Kidney epithelial cell (primary cell): Measurements from ENCODE around the gene SCAANT1. TPM values are rescaled to one million over a fixed set of nuclear protein-coding genes. Genes with fewer than 3 reads are reported as not detected.

ENCODE experiments used
- DNase-seq: peaks from one replicate; pipeline ENCODE4 v3.0.0-alpha.2; 2010; ENCODE audit warnings: low read depth
- H3K27me3 ChIP-seq: 2 replicates; pipeline ENCODE4 v1.6.0; 2011; ENCODE audit warnings: low read length; ENCODE audit not compliant: control insufficient read depth, insufficient read depth
- H3K36me3 ChIP-seq: 2 replicates; pipeline ENCODE4 v1.5.1; 2011; ENCODE audit warnings: low read length; ENCODE audit not compliant: control insufficient read depth, insufficient read depth
- H3K4me3 ChIP-seq: 2 replicates; pipeline ENCODE4 v1.5.1; 2011; ENCODE audit warnings: low read depth, mild to moderate bottlenecking, control low read depth, low read length
- total RNA-seq: library from RNA; depleted of rRNA; stranded (reverse); fragments of >200 nt; gene quantifications from 2 replicates; pipeline ENCODE4 v1.2.3, GENCODE V29; 2015
- TF ChIP-seq, protein P1 (sequence below): IDR thresholded peaks from 2 replicates; pipeline ENCODE4 v1.5.1; 2011; ENCODE audit warnings: mild to moderate bottlenecking, moderate library complexity, low read length, control low read depth, inconsistent platforms; ENCODE audit not compliant: insufficient read depth, poor library complexity, severe bottlenecking

Gene SCAANT1
- total RNA-seq, 1 donor from 2014 or later, result not detected

DNA sequence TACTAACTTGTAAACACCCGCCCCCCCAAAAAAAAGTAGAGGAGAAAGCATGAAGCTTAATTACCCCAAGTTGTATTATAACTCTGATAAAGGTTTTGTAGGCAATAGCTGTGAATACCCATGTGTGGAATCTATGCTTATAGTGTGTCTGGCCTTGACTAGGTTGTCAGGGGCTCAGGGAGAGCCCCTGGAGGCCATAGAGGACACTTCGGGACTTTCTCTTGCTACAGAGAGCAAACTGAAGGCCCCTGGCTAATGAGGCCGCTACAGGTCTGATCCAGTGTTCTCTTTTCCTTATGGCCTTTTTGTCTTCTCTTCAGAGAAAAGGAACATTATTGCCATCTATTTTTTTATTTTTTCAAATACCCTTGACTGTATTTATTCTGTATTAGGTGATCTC, 19.1 kb upstream of the SCAANT1 start:
- Histone ChIP-seq H3K36me3 (no peaks in the 10 kb centered on the region), H3K4me3 (no peak overlapping the region), H3K27me3 (no peaks in the 10 kb centered on the region)
- TF ChIP-seq, protein P1, sequence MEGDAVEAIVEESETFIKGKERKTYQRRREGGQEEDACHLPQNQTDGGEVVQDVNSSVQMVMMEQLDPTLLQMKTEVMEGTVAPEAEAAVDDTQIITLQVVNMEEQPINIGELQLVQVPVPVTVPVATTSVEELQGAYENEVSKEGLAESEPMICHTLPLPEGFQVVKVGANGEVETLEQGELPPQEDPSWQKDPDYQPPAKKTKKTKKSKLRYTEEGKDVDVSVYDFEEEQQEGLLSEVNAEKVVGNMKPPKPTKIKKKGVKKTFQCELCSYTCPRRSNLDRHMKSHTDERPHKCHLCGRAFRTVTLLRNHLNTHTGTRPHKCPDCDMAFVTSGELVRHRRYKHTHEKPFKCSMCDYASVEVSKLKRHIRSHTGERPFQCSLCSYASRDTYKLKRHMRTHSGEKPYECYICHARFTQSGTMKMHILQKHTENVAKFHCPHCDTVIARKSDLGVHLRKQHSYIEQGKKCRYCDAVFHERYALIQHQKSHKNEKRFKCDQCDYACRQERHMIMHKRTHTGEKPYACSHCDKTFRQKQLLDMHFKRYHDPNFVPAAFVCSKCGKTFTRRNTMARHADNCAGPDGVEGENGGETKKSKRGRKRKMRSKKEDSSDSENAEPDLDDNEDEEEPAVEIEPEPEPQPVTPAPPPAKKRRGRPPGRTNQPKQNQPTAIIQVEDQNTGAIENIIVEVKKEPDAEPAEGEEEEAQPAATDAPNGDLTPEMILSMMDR, result no peak
- no peak for DNase-seq

DNA sequence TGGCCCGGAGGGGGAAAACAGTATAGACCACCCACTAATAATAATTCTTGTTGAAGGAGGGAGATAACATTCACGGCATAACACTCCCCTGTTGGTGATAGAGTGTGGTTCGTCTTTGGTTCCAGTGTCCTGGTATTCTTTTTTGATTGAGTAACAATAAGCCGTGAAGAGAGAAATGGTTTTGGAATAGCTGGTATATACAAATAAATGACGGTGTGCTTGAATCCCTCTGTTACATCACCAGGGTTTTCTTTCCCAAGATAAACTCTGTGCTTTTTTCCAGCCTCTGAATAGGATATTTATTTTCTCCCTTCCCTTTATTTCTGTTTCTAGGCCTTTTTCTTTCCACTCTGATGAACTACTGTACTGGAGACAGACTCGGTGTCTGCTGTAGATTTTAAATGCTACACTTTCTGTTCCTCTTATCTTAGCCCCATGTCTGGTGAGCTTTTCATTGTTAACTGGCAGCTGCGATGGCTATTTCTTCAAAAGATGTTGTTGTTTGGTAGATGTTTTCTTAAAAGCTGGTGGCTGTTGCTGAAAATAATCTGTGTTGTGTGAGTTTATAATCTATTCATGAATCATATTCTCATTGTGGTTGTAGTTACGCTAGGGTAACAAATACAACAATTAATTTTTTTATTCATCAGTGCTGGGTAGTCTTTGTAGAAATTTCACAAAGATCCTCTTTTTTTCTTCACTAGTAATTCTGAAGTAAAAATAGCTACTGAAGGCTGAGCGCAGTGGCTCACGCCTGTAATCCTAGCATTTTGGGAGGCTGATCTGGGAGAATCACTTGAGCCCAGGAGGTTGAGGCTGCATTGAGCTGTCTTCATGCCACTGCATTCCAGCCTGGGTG, 15.5 kb upstream of the SCAANT1 start:
- Histone ChIP-seq H3K36me3 (no peaks in the 10 kb centered on the region), H3K4me3 (no peak overlapping the region), H3K27me3 (no peaks in the 10 kb centered on the region)
- DNase-seq, result no peak
- TF ChIP-seq, protein P1, result no peak

DNA sequence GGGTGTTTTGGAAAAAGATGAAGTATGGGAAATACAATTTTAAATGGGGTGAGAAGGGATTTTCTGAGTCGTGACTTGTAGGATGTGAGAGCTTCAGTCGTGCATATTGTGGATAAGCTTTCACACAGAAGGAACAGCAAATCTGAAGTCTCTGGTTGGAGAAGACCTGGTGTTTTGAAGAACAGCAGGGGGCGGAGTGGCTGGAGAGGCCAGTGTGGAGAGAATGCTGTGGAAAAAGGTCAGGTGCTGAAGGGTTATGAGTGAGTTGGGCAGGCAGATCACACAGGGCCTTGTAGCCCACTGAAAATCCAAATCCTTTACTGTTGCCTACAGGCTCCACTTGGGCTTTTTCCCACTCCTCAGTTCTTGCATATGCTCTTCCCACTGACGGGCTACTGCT, 14.1 kb upstream of the SCAANT1 start:
- DNase-seq, result no peak
- TF ChIP-seq, protein P1, result no peak
- Histone ChIP-seq H3K36me3 (no peaks in the 10 kb centered on the region), H3K27me3 (no peaks in the 10 kb centered on the region), H3K4me3 (no peak overlapping the region)

GRCh38 chr3:63922491-63923199, 10.5 kb upstream of the SCAANT1 start:
- Histone ChIP-seq H3K36me3 (peaks cover 1% of the 10 kb centered on the region), H3K27me3 (no peaks in the 10 kb centered on the region), H3K4me3 (no peak overlapping the region)
- no peak for DNase-seq
- TF ChIP-seq, protein P1, result no peak

- TF ChIP-seq, protein P1, result no peak
- no peak overlapping the region for H3K4me3 ChIP-seq
- no peak for DNase-seq
- H3K27me3 ChIP-seq, result no peaks in the 10 kb centered on the region
- peaks cover 1% of the 10 kb centered on the region for H3K36me3 ChIP-seq
Observed at GRCh38 chr3:63921741-63922482, 9.7 kb upstream of the SCAANT1 start.
